DOHH2 (cell line): ENCODE data around the gene RPH3AL.

Experiments used
- H3F3A ChIP-seq: fragments of 200-600 bp; sonication (generic), shearing (Covaris generic); 2 replicates; pipeline ENCODE4 v1.6.0; 2016; ENCODE audit warnings: antibody characterized with exemption, mild to moderate bottlenecking; ENCODE audit not compliant: control insufficient read depth, insufficient read depth
- H3K27ac ChIP-seq: fragments of 200-600 bp; sonication (generic); 2 replicates; pipeline ENCODE4 v1.5.1; 2014; ENCODE audit warnings: low read depth, mild to moderate bottlenecking, low read length, moderate library complexity
- H3K27me3 ChIP-seq: fragments of 200-600 bp; sonication (generic); 2 replicates; pipeline ENCODE4 v1.6.1; 2014; ENCODE audit warnings: mild to moderate bottlenecking, low read length, mixed read lengths; ENCODE audit not compliant: control insufficient read depth
- H3K36me3 ChIP-seq: fragments of 200-600 bp; sonication (generic); 2 replicates; pipeline ENCODE4 v1.6.1; 2014; ENCODE audit warnings: mild to moderate bottlenecking, low read length, moderate library complexity, mixed read lengths; ENCODE audit not compliant: control insufficient read depth
- H3K4me1 ChIP-seq: fragments of 200-600 bp; sonication (generic); 2 replicates; pipeline ENCODE4 v1.6.1; 2014; ENCODE audit warnings: mild to moderate bottlenecking, low read length, mixed read lengths; ENCODE audit not compliant: control insufficient read depth
- H3K4me2 ChIP-seq: fragments of 200-600 bp; sonication (generic); 2 replicates; pipeline ENCODE4 v1.6.0; 2014; ENCODE audit warnings: mild to moderate bottlenecking, low read length, moderate library complexity
- H3K4me3 ChIP-seq: fragments of 200-600 bp; sonication (generic); 2 replicates; pipeline ENCODE4 v1.5.1; 2014; ENCODE audit warnings: mild to moderate bottlenecking, low read length, mixed read lengths
- H3K79me2 ChIP-seq: fragments of 200-600 bp; sonication (generic); 2 replicates; pipeline ENCODE4 v1.6.1; 2014; ENCODE audit warnings: mild to moderate bottlenecking, low read length, mixed read lengths; ENCODE audit not compliant: control insufficient read depth
- H3K9me2 ChIP-seq: fragments of 200-600 bp; sonication (generic); replicated peaks from 2 replicates; pipeline ENCODE4 v1.6.1; 2014; ENCODE audit warnings: mild to moderate bottlenecking, low read length, mixed read lengths; ENCODE audit not compliant: control insufficient read depth
- H3K9me3 ChIP-seq: fragments of 200-600 bp; sonication (generic); 2 replicates; pipeline ENCODE4 v1.6.1; 2014; ENCODE audit warnings: antibody characterized with exemption, low read length, mixed read lengths; ENCODE audit not compliant: control insufficient read depth, insufficient read depth
- H4K20me1 ChIP-seq: fragments of 200-600 bp; sonication (generic); 2 replicates; pipeline ENCODE4 v1.6.0; 2014; ENCODE audit warnings: low read depth, mild to moderate bottlenecking, antibody characterized with exemption, low read length, moderate library complexity; ENCODE audit not compliant: control insufficient read depth, insufficient read depth
- CTCF ChIP-seq: fragments of 200-600 bp; sonication (generic); IDR thresholded peaks from one replicate; pipeline ENCODE4 v1.5.1; 2014; ENCODE audit warnings: antibody characterized with exemption, mild to moderate bottlenecking, low read depth, low read length; ENCODE audit not compliant: poor library complexity, severe bottlenecking
- EZH2phosphoT487 ChIP-seq: fragments of 200-600 bp; sonication (generic); IDR thresholded peaks from 2 replicates; pipeline ENCODE4 v1.6.1; 2017; ENCODE audit warnings: borderline replicate concordance, mild to moderate bottlenecking, antibody characterized with exemption, low read length, moderate library complexity, mixed read lengths

The RPH3AL gene

DNA sequence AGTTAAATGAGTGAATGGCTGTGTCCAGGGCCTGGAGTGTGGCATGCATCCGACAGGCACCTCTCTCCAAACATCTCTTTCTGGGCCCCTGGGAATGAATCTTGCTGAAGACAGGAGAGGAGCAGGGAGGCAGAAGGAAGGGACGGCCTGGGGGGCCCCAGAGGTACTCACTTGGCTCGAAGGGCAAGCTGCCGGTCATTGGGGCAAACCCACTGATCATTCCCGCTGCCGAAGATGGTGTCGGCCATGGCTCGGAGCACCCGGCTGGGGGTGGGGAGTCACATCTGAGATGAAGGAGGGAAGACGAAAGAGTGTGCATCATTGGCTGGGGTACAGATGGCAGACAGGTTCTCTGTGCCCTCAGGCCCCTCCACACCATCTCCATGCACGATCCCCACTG, 25.3 kb downstream of the RPH3AL start:
- Histone ChIP-seq H4K20me1 (no peaks in the 10 kb centered on the region), H3K9me2 (no peaks in the 10 kb centered on the region), H3K79me2 (no peaks in the 10 kb centered on the region), H3K4me1 (no peaks in the 10 kb centered on the region), H3K27ac (no peak overlapping the region), H3K9me3 (no peaks in the 10 kb centered on the region), H3F3A (no peaks in the 10 kb centered on the region), H3K4me2 (no peak overlapping the region), H3K36me3 (no peaks in the 10 kb centered on the region), H3K4me3 (no peak overlapping the region), H3K27me3 (no peaks in the 10 kb centered on the region)
- TF ChIP-seq EZH2phosphoT487 (no peak), CTCF (no peak)

- Histone ChIP-seq H4K20me1 (no peaks in the 10 kb centered on the region), H3K27me3 (no peaks in the 10 kb centered on the region), H3K79me2 (no peaks in the 10 kb centered on the region), H3K9me3 (no peaks in the 10 kb centered on the region), H3K4me3 (no peak overlapping the region), H3K9me2 (no peaks in the 10 kb centered on the region), H3K4me2 (no peak overlapping the region), H3K4me1 (no peaks in the 10 kb centered on the region), H3F3A (no peaks in the 10 kb centered on the region), H3K36me3 (no peaks in the 10 kb centered on the region), H3K27ac (no peak overlapping the region)
- TF ChIP-seq EZH2phosphoT487 (no peak), CTCF (no peak)
Observed at GRCh38 chr17:326010-326621, 26.5 kb downstream of the RPH3AL start.

DNA sequence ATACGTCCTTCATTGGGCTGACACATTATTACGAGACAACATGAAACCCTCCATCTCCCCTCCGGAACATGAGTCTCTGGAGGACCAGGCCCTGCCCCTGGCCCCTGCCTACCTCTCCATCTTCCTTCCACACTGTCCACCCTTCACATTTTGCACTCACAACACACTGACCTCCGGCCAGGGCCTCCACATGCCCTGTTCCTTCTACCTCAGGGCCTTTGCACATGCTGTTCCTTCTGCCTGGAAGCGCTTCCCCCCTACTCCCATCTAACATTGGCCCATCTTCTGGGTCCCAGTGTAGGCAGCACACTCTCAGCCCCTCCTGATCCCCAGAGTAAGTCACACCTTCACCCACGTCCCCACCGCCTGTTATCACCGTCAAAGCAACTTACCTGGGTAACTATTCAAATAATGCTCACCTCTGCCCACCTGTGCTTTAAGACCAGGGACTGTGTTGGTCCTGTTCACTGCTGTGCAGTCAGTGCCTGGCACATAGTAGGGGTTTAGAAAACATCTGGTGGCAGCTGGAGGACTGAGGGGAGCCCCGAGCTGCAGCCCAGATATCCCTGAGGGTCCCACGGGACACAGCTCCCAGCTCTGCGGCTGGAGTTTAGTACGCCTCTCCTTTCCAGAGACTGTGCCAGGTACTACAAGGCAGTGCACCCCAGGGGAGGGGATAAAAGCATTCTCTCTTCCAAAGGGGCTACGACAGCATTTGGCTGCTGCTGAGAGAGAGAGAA, 27.2 kb downstream of the RPH3AL start:
- Histone ChIP-seq H3K4me2 (no peak overlapping the region), H3K36me3 (no peaks in the 10 kb centered on the region), H3K4me1 (no peaks in the 10 kb centered on the region), H3K27me3 (no peaks in the 10 kb centered on the region), H3K9me2 (no peaks in the 10 kb centered on the region), H3F3A (no peaks in the 10 kb centered on the region), H4K20me1 (no peaks in the 10 kb centered on the region), H3K4me3 (no peak overlapping the region), H3K27ac (no peak overlapping the region), H3K9me3 (no peaks in the 10 kb centered on the region), H3K79me2 (no peaks in the 10 kb centered on the region)
- TF ChIP-seq EZH2phosphoT487 = no peak
- no peak for TF ChIP-seq CTCF
